ENCODE data around the gene ASTN1. TPM values are rescaled to one million over a fixed set of nuclear protein-coding genes. Genes with fewer than 3 reads are reported as not detected.
A peak's percentile ranks its signal among the peaks of the same experiment; 100 is the strongest.

ASTN1 gene
- total RNA-seq, 1 donor from 2014 or later: not detected

- ATAC-seq: no peak
Observed at GRCh38 chr1:177024623-177025022, 139.9 kb downstream of the ASTN1 start.

- no peak for ATAC-seq
Observed at GRCh38 chr1:177023726-177024125, 140.8 kb downstream of the ASTN1 start.

GRCh38 chr1:177023249-177023648, 141.3 kb downstream of the ASTN1 start:
- no peak for ATAC-seq

GRCh38 chr1:177021687-177022086, 142.8 kb downstream of the ASTN1 start:
- no peak for ATAC-seq

- no peak for ATAC-seq
Observed at GRCh38 chr1:177020851-177021589, 143.5 kb downstream of the ASTN1 start.

- no peak for ATAC-seq
Observed at GRCh38 chr1:177017287-177017852, 147.1 kb downstream of the ASTN1 start.

- ATAC-seq: no peak
Observed at GRCh38 chr1:177014325-177014724, 150.2 kb downstream of the ASTN1 start.

GRCh38 chr1:177012342-177012925, 152.1 kb downstream of the ASTN1 start:
- ATAC-seq: no peak

GRCh38 chr1:177011508-177011907, 153.0 kb downstream of the ASTN1 start:
- no peak for ATAC-seq

- no peak for ATAC-seq
Observed at GRCh38 chr1:177010211-177010825, 154.2 kb downstream of the ASTN1 start.

GRCh38 chr1:177008653-177009052, 155.9 kb downstream of the ASTN1 start:
- ATAC-seq: no peak

- no peak for ATAC-seq
Observed at GRCh38 chr1:177007437-177008161, 156.9 kb downstream of the ASTN1 start.

- ATAC-seq: no peak
Observed at GRCh38 chr1:177002891-177003290, 161.6 kb downstream of the ASTN1 start.

- no peak for ATAC-seq
Observed at GRCh38 chr1:177001556-177001955, 163.0 kb downstream of the ASTN1 start.

- ATAC-seq: peak; percentile 32
Observed at GRCh38 chr1:176998183-176998795, 166.2 kb downstream of the ASTN1 start.

GRCh38 chr1:176996456-176997090, 167.9 kb downstream of the ASTN1 start:
- ATAC-seq: no peak

GRCh38 chr1:176994931-176995596, 169.4 kb downstream of the ASTN1 start:
- ATAC-seq: no peak

GRCh38 chr1:176993587-176993986, 170.9 kb downstream of the ASTN1 start:
- ATAC-seq: no peak

- no peak for ATAC-seq
Observed at GRCh38 chr1:176989754-176990153, 174.8 kb downstream of the ASTN1 start.

GRCh38 chr1:176989023-176989422, 175.5 kb downstream of the ASTN1 start:
- no peak for ATAC-seq

- ATAC-seq: no peak
Observed at GRCh38 chr1:176987016-176987415, 177.5 kb downstream of the ASTN1 start.

Data from esophagus mucosa (tissue), 1 donor.